HepG2 (cell line): ENCODE data around the gene DTX2. TPM values are rescaled to one million over a fixed set of nuclear protein-coding genes. Genes with fewer than 3 reads are reported as not detected.

Experiments
- CBX5 ChIP-seq: sonication (generic); formaldehyde crosslinking; IDR thresholded peaks from 2 replicates; pipeline ENCODE4 v1.4.0; 2020; ENCODE audit warnings: missing genetic modification reagents, borderline replicate concordance
- CREB3 ChIP-seq: sonication (generic); formaldehyde crosslinking; IDR thresholded peaks from 2 replicates; pipeline ENCODE4 v1.5.0; 2020; ENCODE audit warnings: missing genetic modification reagents
- GZF1 ChIP-seq: sonication (generic); formaldehyde crosslinking; IDR thresholded peaks from 2 replicates; pipeline ENCODE4 v1.5.1; 2020; ENCODE audit warnings: mild to moderate bottlenecking, missing genetic modification reagents
- IRF9 ChIP-seq: sonication (generic); formaldehyde crosslinking; IDR thresholded peaks from 2 replicates; pipeline ENCODE4 v1.8.0; 2022; ENCODE audit warnings: missing genetic modification reagents, mild to moderate bottlenecking, borderline replicate concordance
- MBD4 ChIP-seq: IDR thresholded peaks from 2 replicates; pipeline ENCODE4 v1.6.1; 2012; ENCODE audit warnings: low read length, inconsistent platforms, borderline replicate concordance
- MED13 ChIP-seq: sonication (generic); formaldehyde crosslinking; IDR thresholded peaks from 2 replicates; pipeline ENCODE4 v1.5.0; 2020; ENCODE audit warnings: missing genetic modification reagents
- PRDM4 ChIP-seq: sonication (generic); formaldehyde crosslinking; IDR thresholded peaks from 2 replicates; pipeline ENCODE4 v1.9.0; 2021; ENCODE audit warnings: missing genetic modification reagents, borderline replicate concordance
- PTBP1 ChIP-seq: fragments of 200-400 bp; formaldehyde crosslinking; IDR thresholded peaks from 2 replicates; pipeline ENCODE4 v1.6.1; 2018; ENCODE audit warnings: low read length, low read depth; ENCODE audit not compliant: poor library complexity, severe bottlenecking
- SETDB1 ChIP-seq: sonication (generic); formaldehyde crosslinking; IDR thresholded peaks from 2 replicates; pipeline ENCODE4 v1.5.1; 2020; ENCODE audit warnings: missing genetic modification reagents, mild to moderate bottlenecking, borderline replicate concordance
- SIN3B ChIP-seq: fragments of 150-350 bp; IDR thresholded peaks from 2 replicates; pipeline ENCODE4 v1.6.1; 2014; ENCODE audit warnings: low read length
- TEAD3 ChIP-seq: optimal IDR thresholded peaks from 2 replicates; pipeline ENCODE3; 2016; ENCODE audit warnings: borderline replicate concordance
- TOPORS ChIP-seq: sonication (generic); formaldehyde crosslinking; IDR thresholded peaks from 2 replicates; pipeline ENCODE4 v1.8.0; 2023; ENCODE audit warnings: mild to moderate bottlenecking, missing genetic modification reagents
- TRAFD1 ChIP-seq: sonication (generic); formaldehyde crosslinking; IDR thresholded peaks from 2 replicates; pipeline ENCODE4 v1.5.1; 2020; ENCODE audit warnings: missing genetic modification reagents, mild to moderate bottlenecking, borderline replicate concordance
- ZBTB38 ChIP-seq: sonication (generic); formaldehyde crosslinking; IDR thresholded peaks from 2 replicates; pipeline ENCODE4 v1.5.1; 2020; ENCODE audit warnings: mild to moderate bottlenecking, missing genetic modification reagents
- ZBTB8A ChIP-seq: sonication (generic); formaldehyde crosslinking; IDR thresholded peaks from 2 replicates; pipeline ENCODE4 v1.4.0; 2020; ENCODE audit warnings: mild to moderate bottlenecking, low read depth, missing genetic modification reagents, borderline replicate concordance
- ZEB1 ChIP-seq: IDR thresholded peaks from 2 replicates; pipeline ENCODE4 v1.6.1; 2012; ENCODE audit warnings: mild to moderate bottlenecking, low read depth, inconsistent platforms; ENCODE audit not compliant: insufficient replicate concordance
- ZNF124 ChIP-seq: sonication (generic); formaldehyde crosslinking; IDR thresholded peaks from 2 replicates; pipeline ENCODE4 v1.4.0; 2020; ENCODE audit warnings: missing genetic modification reagents
- ZNF550 ChIP-seq: sonication (generic); formaldehyde crosslinking; IDR thresholded peaks from 2 replicates; pipeline ENCODE4 v1.4.0; 2020; ENCODE audit warnings: mild to moderate bottlenecking, missing genetic modification reagents, borderline replicate concordance
- ZNF552 ChIP-seq: sonication (generic); formaldehyde crosslinking; IDR thresholded peaks from 2 replicates; pipeline ENCODE4 v1.9.0; 2022; ENCODE audit warnings: missing genetic modification reagents, mild to moderate bottlenecking, borderline replicate concordance
- ZNF709 ChIP-seq: sonication (generic); formaldehyde crosslinking; IDR thresholded peaks from 2 replicates; pipeline ENCODE4 v1.5.0; 2020; ENCODE audit warnings: mild to moderate bottlenecking, missing genetic modification reagents
- ZNF724P ChIP-seq: sonication (generic); formaldehyde crosslinking; IDR thresholded peaks from 2 replicates; pipeline ENCODE4 v1.8.0; 2022; ENCODE audit warnings: missing genetic modification reagents, borderline replicate concordance
- polyA plus RNA-seq, 8 experiments: library from polyadenylated mRNA; depleted of rRNA in 3 of 8; stranded (reverse) in 7 of 8; unstranded in 1 of 8; fragments of >200 nt; fragmentation: Illumina TruSeq in 4 of 8; extraction: Trizol in 4 of 8; gene quantifications; 2 replicates each; pipeline versions ENCODE4 v1.2.1 to v1.2.3, GENCODE V29; 2011 to 2016; ENCODE audit warnings: low read depth in 4 of 8, missing spikeins in 1 of 8, mixed read lengths in 1 of 8; ENCODE audit not compliant: insufficient read depth in 1 of 8
- total RNA-seq, 5 experiments: library from RNA; depleted of rRNA; stranded (reverse); fragments of >200 nt; fragmentation: Illumina TruSeq; extraction: Trizol; gene quantifications; 2 replicates each; pipeline ENCODE4 v1.2.3, GENCODE V29; 2016; ENCODE audit warnings: low read depth in 1 of 5
- TF ChIP-seq, protein P1 (sequence below): sonication (generic); formaldehyde crosslinking; IDR thresholded peaks from 2 replicates; pipeline ENCODE4 v1.8.1; 2023; ENCODE audit warnings: mild to moderate bottlenecking, missing genetic modification reagents
- TF ChIP-seq, protein P2 (sequence below): sonication (generic); formaldehyde crosslinking; IDR thresholded peaks from 2 replicates; pipeline ENCODE4 v1.4.0; 2020; ENCODE audit warnings: mild to moderate bottlenecking, missing genetic modification reagents

DTX2 gene
- total and polyA plus RNA-seq, 2 of the 13 experiments (the other 11 are each of a cell fraction or from before 2014, with no cell fraction given), result 5.5 to 6.2 TPM

GRCh38 chr7:76515999-76516443 lies 54.5 kb downstream of the DTX2 start (continued):
- TF ChIP-seq ZNF552 (CRISPR knock-in tag), result no peak
- TF ChIP-seq TEAD3 (CRISPR knock-in tag), result peak; percentile 74
- TF ChIP-seq CREB3, result no peak
- no peak for TF ChIP-seq PTBP1
- TF ChIP-seq CBX5, result peak; percentile 49; the same call in 1 of the 2 replicates
- no peak for TF ChIP-seq ZBTB8A
- TF ChIP-seq TOPORS, result peak; percentile 17; the same call in 1 of the 2 replicates
- no peak for TF ChIP-seq SIN3B
- no peak for TF ChIP-seq SETDB1
- no peak for TF ChIP-seq PRDM4 (CRISPR knock-in tag)
- no peak for TF ChIP-seq ZNF124 (CRISPR knock-in tag)
- TF ChIP-seq ZEB1, result no peak
- TF ChIP-seq, protein P1, sequence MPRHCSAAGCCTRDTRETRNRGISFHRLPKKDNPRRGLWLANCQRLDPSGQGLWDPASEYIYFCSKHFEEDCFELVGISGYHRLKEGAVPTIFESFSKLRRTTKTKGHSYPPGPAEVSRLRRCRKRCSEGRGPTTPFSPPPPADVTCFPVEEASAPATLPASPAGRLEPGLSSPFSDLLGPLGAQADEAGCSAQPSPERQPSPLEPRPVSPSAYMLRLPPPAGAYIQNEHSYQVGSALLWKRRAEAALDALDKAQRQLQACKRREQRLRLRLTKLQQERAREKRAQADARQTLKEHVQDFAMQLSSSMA (CRISPR knock-in tag), result no peak
- TF ChIP-seq ZNF709 (CRISPR knock-in tag), result no peak
- no peak for TF ChIP-seq GZF1 (CRISPR knock-in tag)
- no peak for TF ChIP-seq ZNF550 (CRISPR knock-in tag)
- TF ChIP-seq, protein P2, sequence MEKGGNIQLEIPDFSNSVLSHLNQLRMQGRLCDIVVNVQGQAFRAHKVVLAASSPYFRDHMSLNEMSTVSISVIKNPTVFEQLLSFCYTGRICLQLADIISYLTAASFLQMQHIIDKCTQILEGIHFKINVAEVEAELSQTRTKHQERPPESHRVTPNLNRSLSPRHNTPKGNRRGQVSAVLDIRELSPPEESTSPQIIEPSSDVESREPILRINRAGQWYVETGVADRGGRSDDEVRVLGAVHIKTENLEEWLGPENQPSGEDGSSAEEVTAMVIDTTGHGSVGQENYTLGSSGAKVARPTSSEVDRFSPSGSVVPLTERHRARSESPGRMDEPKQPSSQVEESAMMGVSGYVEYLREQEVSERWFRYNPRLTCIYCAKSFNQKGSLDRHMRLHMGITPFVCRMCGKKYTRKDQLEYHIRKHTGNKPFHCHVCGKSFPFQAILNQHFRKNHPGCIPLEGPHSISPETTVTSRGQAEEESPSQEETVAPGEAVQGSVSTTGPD (CRISPR knock-in tag), result no peak
- no peak for TF ChIP-seq TRAFD1 (CRISPR knock-in tag)
- no peak for TF ChIP-seq MBD4
- TF ChIP-seq MED13 (CRISPR knock-in tag), result no peak
- TF ChIP-seq ZNF724P, result no peak
- peak; percentile 85 for TF ChIP-seq ZBTB38 (CRISPR knock-in tag)
- no peak for TF ChIP-seq IRF9 (CRISPR knock-in tag)
